HG03469 (cell line): Measurements from ENCODE around the gene CROCC2.

ENCODE experiments used
- ATAC-seq: cut with Tn5 transposase; IDR thresholded peaks from one replicate; pipeline ENCODE4 v1.9.1; 2021; ENCODE audit warnings: mild to moderate bottlenecking, moderate library complexity, moderate number of reproducible peaks; ENCODE audit not compliant: unreplicated experiment

The CROCC2 gene

GRCh38 chr2:240996161-240996833 lies 90.2 kb downstream of the CROCC2 start:
- ATAC-seq: no peak

- ATAC-seq: no peak
Observed at GRCh38 chr2:240996834-240997140, 90.7 kb downstream of the CROCC2 start.

- ATAC-seq: no peak
Observed at GRCh38 chr2:240997141-240997855, 91.2 kb downstream of the CROCC2 start.

GRCh38 chr2:240997856-240998705 lies 91.9 kb downstream of the CROCC2 start, which contains the start of gene SNED1:
Gene SNED1 (plus strand): TSS chr2:240998618. CDS start chr2:240998838, 220 bp downstream.
- no peak for ATAC-seq

GRCh38 chr2:240998706-240998994 lies 92.5 kb downstream of the CROCC2 start:
- no peak for ATAC-seq

- ATAC-seq: no peak
Observed at GRCh38 chr2:240998995-240999791, 93.1 kb downstream of the CROCC2 start.

GRCh38 chr2:240999873-241000541 lies 93.9 kb downstream of the CROCC2 start:
- no peak for ATAC-seq

GRCh38 chr2:241000831-241001321 lies 94.7 kb downstream of the CROCC2 start:
- no peak for ATAC-seq

- no peak for ATAC-seq
Observed at GRCh38 chr2:241001413-241002274, 95.5 kb downstream of the CROCC2 start.

- no peak for ATAC-seq
Observed at GRCh38 chr2:241002275-241003046, 96.3 kb downstream of the CROCC2 start.

- no peak for ATAC-seq
Observed at GRCh38 chr2:241003047-241003360, 96.9 kb downstream of the CROCC2 start.

GRCh38 chr2:241003369-241003768 lies 97.2 kb downstream of the CROCC2 start:
- no peak for ATAC-seq

GRCh38 chr2:241003830-241004564 lies 97.9 kb downstream of the CROCC2 start:
- no peak for ATAC-seq

- no peak for ATAC-seq
Observed at GRCh38 chr2:241005569-241005968, 99.4 kb downstream of the CROCC2 start.

- no peak for ATAC-seq
Observed at GRCh38 chr2:241006412-241006811, 100.3 kb downstream of the CROCC2 start.

GRCh38 chr2:241007111-241007510 lies 101.0 kb downstream of the CROCC2 start:
- no peak for ATAC-seq

- ATAC-seq: no peak
Observed at GRCh38 chr2:241007880-241008710, 102.0 kb downstream of the CROCC2 start.
